HG02759 (cell line): ENCODE data around the gene NACC2.

Experiments used
- ATAC-seq: cut with Tn5 transposase; IDR thresholded peaks from one replicate; pipeline ENCODE4 v1.9.1; 2021; ENCODE audit warnings: mild to moderate bottlenecking, moderate library complexity; ENCODE audit not compliant: unreplicated experiment

Gene NACC2

GRCh38 chr9:136095070-136096058 is at the start of gene NACC2:
TSS of gene NACC2 (minus strand) at chr9:136095289. CDS start at chr9:136050521, 44,768 bp downstream.
- ATAC-seq, result no peak

- no peak for ATAC-seq
Measured at GRCh38 chr9:136144450-136144849, 49.4 kb upstream of the NACC2 start.

GRCh38 chr9:136143215-136144001 is 48.3 kb upstream of the NACC2 start:
- no peak for ATAC-seq

GRCh38 chr9:136142859-136143214 is 47.7 kb upstream of the NACC2 start:
- no peak for ATAC-seq

GRCh38 chr9:136142414-136142796 is 47.3 kb upstream of the NACC2 start:
- ATAC-seq, result no peak

- no peak for ATAC-seq
Measured at GRCh38 chr9:136141682-136142413, 46.8 kb upstream of the NACC2 start.

GRCh38 chr9:136140966-136141365 is 45.9 kb upstream of the NACC2 start:
- ATAC-seq, result no peak

- ATAC-seq, result no peak
Measured at GRCh38 chr9:136140046-136140445, 45.0 kb upstream of the NACC2 start.

- no peak for ATAC-seq
Measured at GRCh38 chr9:136138566-136138965, 43.5 kb upstream of the NACC2 start.

- no peak for ATAC-seq
Measured at GRCh38 chr9:136137321-136138265, 42.5 kb upstream of the NACC2 start.

GRCh38 chr9:136136127-136136925 is 41.2 kb upstream of the NACC2 start:
- ATAC-seq, result no peak

GRCh38 chr9:136135326-136136126 is 40.4 kb upstream of the NACC2 start:
- ATAC-seq, result no peak

- no peak for ATAC-seq
Measured at GRCh38 chr9:136133959-136134484, 38.9 kb upstream of the NACC2 start.

- no peak for ATAC-seq
Measured at GRCh38 chr9:136133191-136133958, 38.3 kb upstream of the NACC2 start.

GRCh38 chr9:136132512-136133050 is 37.5 kb upstream of the NACC2 start:
- no peak for ATAC-seq

- ATAC-seq, result no peak
Measured at GRCh38 chr9:136131629-136132511, 36.8 kb upstream of the NACC2 start.
